GM12801 (cell line): ENCODE data around the gene COX10.

ENCODE experiments used
- CTCF ChIP-seq: IDR thresholded peaks from one replicate; pipeline ENCODE4 v1.5.1; 2011; ENCODE audit warnings: control low read depth; ENCODE audit not compliant: insufficient read length; ENCODE audit errors: extremely low read depth

The COX10 gene

DNA sequence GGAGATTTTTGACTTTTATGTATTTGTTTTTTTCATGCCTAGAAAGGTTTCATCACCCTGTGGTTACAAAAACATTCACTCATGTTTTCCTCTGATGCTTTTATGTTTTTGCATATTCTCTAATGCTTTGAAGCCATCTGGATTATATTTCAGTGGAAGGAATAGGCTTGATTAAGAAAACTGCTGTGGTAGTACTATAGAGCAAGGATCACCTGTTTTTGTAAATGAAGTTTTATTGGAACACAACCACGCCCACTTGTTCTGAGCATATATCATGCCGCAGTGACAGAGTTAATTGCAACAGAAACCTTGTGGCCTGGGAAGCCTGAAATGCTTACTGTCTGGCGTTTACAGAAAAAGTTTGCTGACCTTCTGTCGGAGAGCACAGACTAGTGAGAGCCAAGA lies 11.5 kb downstream of the COX10 start:
- no peak for TF ChIP-seq CTCF

DNA sequence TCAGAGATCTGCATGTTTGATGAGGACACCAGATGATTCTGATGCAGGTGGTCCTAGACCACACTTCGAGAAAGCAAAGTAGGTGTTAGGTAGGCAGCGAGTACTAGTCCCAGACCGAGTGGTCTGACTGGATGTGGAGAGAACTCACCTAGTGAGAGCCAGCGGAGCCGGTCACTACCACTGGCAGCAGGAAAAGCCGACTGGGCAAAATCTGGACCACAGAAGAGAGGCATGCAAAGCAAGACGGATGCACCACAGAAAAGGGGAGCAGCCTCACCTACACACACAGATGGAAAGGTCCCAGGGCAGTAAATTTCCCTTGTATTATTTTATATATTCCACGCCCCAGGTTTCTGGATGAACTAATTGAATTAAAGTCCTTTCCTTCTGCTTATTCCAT lies 13.5 kb downstream of the COX10 start:
- no peak for TF ChIP-seq CTCF

- TF ChIP-seq CTCF: no peak
These were observed 15.7 kb downstream of the COX10 start for GRCh38 chr17:14084955-14085354.

- TF ChIP-seq CTCF: no peak
These were observed 16.9 kb downstream of the COX10 start for GRCh38 chr17:14086189-14086588.

- TF ChIP-seq CTCF: no peak
These were observed 19.9 kb downstream of the COX10 start for GRCh38 chr17:14089179-14089578.

GRCh38 chr17:14091367-14091766 lies 22.1 kb downstream of the COX10 start:
- TF ChIP-seq CTCF: no peak

GRCh38 chr17:14092808-14093207 lies 23.5 kb downstream of the COX10 start:
- no peak for TF ChIP-seq CTCF
